ENCODE data around the gene DOCK3. TPM values are rescaled to one million over a fixed set of nuclear protein-coding genes. Genes with fewer than 3 reads are reported as not detected.
A peak's percentile ranks its signal among the peaks of the same experiment; 100 is the strongest.
"Not testable (repeated sequence)": the region's sequence is repeated elsewhere in the genome, so short reads cannot be mapped to it uniquely, and the experiment has no call there.

Gene DOCK3
- total and polyA plus RNA-seq, 4 donors: 11.0 to 35.7 (median 33.0) TPM

GRCh38 chr3:51355891-51356578 lies 681.3 kb downstream of the DOCK3 start:
- no peaks in the 10 kb centered on the region for H3K9me3 ChIP-seq (ENCODE audit: control insufficient read depth, insufficient read depth, low read length)
- H3K27me3 ChIP-seq (ENCODE audit: control insufficient read depth, insufficient read depth, low read length): no peaks in the 10 kb centered on the region
- H3K4me3 ChIP-seq (ENCODE audit: low read depth, low read length): no peak overlapping the region
- peaks cover 54% of the 10 kb centered on the region for H3K36me3 ChIP-seq (ENCODE audit: control insufficient read depth, insufficient read depth, low read length)
- H3K4me1 ChIP-seq (ENCODE audit: control insufficient read depth, insufficient read depth, low read length): peaks cover 7% of the 10 kb centered on the region
- no peak overlapping the region for H3K27ac ChIP-seq (ENCODE audit: low read depth, low read length)
- DNase-seq (ENCODE audit: low read depth in 4 of 6, low spot score in 6 of 6): no peak
- 78% methylated on average over 7 of the region's 8 CpGs for WGBS (ENCODE audit: insufficient coverage)

GRCh38 chr3:51357856-51358255 lies 683.1 kb downstream of the DOCK3 start:
- Histone ChIP-seq H3K9me3 (ENCODE audit: control insufficient read depth, insufficient read depth, low read length) (no peaks in the 10 kb centered on the region), H3K4me1 (ENCODE audit: control insufficient read depth, insufficient read depth, low read length) (peaks cover 7% of the 10 kb centered on the region), H3K27ac (ENCODE audit: low read depth, low read length) (no peak overlapping the region), H3K27me3 (ENCODE audit: control insufficient read depth, insufficient read depth, low read length) (no peaks in the 10 kb centered on the region), H3K4me3 (ENCODE audit: low read depth, low read length) (no peak overlapping the region), H3K36me3 (ENCODE audit: control insufficient read depth, insufficient read depth, low read length) (peaks cover 67% of the 10 kb centered on the region)
- WGBS (ENCODE audit: insufficient coverage): 78% methylated on average over 2 of the region's 4 CpGs
- no peak for DNase-seq (ENCODE audit: low read depth in 4 of 6, low spot score in 6 of 6)

GRCh38 chr3:51358981-51359380 lies 684.3 kb downstream of the DOCK3 start:
- Histone ChIP-seq H3K9me3 (ENCODE audit: control insufficient read depth, insufficient read depth, low read length) (no peaks in the 10 kb centered on the region), H3K4me3 (ENCODE audit: low read depth, low read length) (no peak overlapping the region), H3K27ac (ENCODE audit: low read depth, low read length) (no peak overlapping the region), H3K27me3 (ENCODE audit: control insufficient read depth, insufficient read depth, low read length) (no peaks in the 10 kb centered on the region), H3K4me1 (ENCODE audit: control insufficient read depth, insufficient read depth, low read length) (peaks cover 7% of the 10 kb centered on the region), H3K36me3 (ENCODE audit: control insufficient read depth, insufficient read depth, low read length) (peaks cover 69% of the 10 kb centered on the region)
- DNase-seq (ENCODE audit: low read depth in 4 of 6, low spot score in 6 of 6): no peak
- WGBS (ENCODE audit: insufficient coverage): 96% methylated on average over 2 of the region's 3 CpGs

- no peaks in the 10 kb centered on the region for H3K4me1 ChIP-seq (ENCODE audit: control insufficient read depth, insufficient read depth, low read length)
Measured at GRCh38 chr3:51360806-51361205, 686.1 kb downstream of the DOCK3 start.

GRCh38 chr3:51361746-51362145 lies 687.0 kb downstream of the DOCK3 start:
- H3K27ac ChIP-seq (ENCODE audit: low read depth, low read length): no peak overlapping the region
- no peak for DNase-seq (ENCODE audit: low read depth in 4 of 6, low spot score in 6 of 6)
- no peaks in the 10 kb centered on the region for H3K4me1 ChIP-seq (ENCODE audit: control insufficient read depth, insufficient read depth, low read length)
- peaks cover 55% of the 10 kb centered on the region for H3K36me3 ChIP-seq (ENCODE audit: control insufficient read depth, insufficient read depth, low read length)
- no peak overlapping the region for H3K4me3 ChIP-seq (ENCODE audit: low read depth, low read length)
- 97% methylated on average over 3 of the region's 6 CpGs for WGBS (ENCODE audit: insufficient coverage)
- H3K9me3 ChIP-seq (ENCODE audit: control insufficient read depth, insufficient read depth, low read length): no peaks in the 10 kb centered on the region
- H3K27me3 ChIP-seq (ENCODE audit: control insufficient read depth, insufficient read depth, low read length): no peaks in the 10 kb centered on the region

More at GRCh38 chr3:51360806-51361205, 686.1 kb downstream of the DOCK3 start:
- 88% methylated on average over 3 of the region's 3 CpGs for WGBS (ENCODE audit: insufficient coverage)
- DNase-seq (ENCODE audit: low read depth in 4 of 6, low spot score in 6 of 6): no peak
- H3K36me3 ChIP-seq (ENCODE audit: control insufficient read depth, insufficient read depth, low read length): peaks cover 56% of the 10 kb centered on the region
- H3K9me3 ChIP-seq (ENCODE audit: control insufficient read depth, insufficient read depth, low read length): no peaks in the 10 kb centered on the region
- H3K27me3 ChIP-seq (ENCODE audit: control insufficient read depth, insufficient read depth, low read length): no peaks in the 10 kb centered on the region
- no peak overlapping the region for H3K27ac ChIP-seq (ENCODE audit: low read depth, low read length)
- H3K4me3 ChIP-seq (ENCODE audit: low read depth, low read length): no peak overlapping the region

GRCh38 chr3:51362476-51362875 lies 687.7 kb downstream of the DOCK3 start:
- H3K4me3 ChIP-seq (ENCODE audit: low read depth, low read length): no peak overlapping the region

GRCh38 chr3:51368276-51368675 lies 693.5 kb downstream of the DOCK3 start:
- H3K9me3 ChIP-seq (ENCODE audit: control insufficient read depth, insufficient read depth, low read length); DNase-seq (ENCODE audit: low read depth in 4 of 6, low spot score in 6 of 6); H3K27me3 ChIP-seq (ENCODE audit: control insufficient read depth, insufficient read depth, low read length); H3K4me1 ChIP-seq (ENCODE audit: control insufficient read depth, insufficient read depth, low read length); H3K27ac ChIP-seq (ENCODE audit: low read depth, low read length); H3K36me3 ChIP-seq (ENCODE audit: control insufficient read depth, insufficient read depth, low read length); H3K4me3 ChIP-seq (ENCODE audit: low read depth, low read length): not testable (repeated sequence)
- WGBS (ENCODE audit: insufficient coverage): 96% methylated on average over 7 of the region's 8 CpGs

More at GRCh38 chr3:51362476-51362875, 687.7 kb downstream of the DOCK3 start:
- DNase-seq (ENCODE audit: low read depth in 4 of 6, low spot score in 6 of 6): no peak
- Histone ChIP-seq H3K36me3 (ENCODE audit: control insufficient read depth, insufficient read depth, low read length) (peaks cover 48% of the 10 kb centered on the region), H3K9me3 (ENCODE audit: control insufficient read depth, insufficient read depth, low read length) (no peaks in the 10 kb centered on the region), H3K4me1 (ENCODE audit: control insufficient read depth, insufficient read depth, low read length) (no peaks in the 10 kb centered on the region), H3K27me3 (ENCODE audit: control insufficient read depth, insufficient read depth, low read length) (no peaks in the 10 kb centered on the region), H3K27ac (ENCODE audit: low read depth, low read length) (no peak overlapping the region)
- 86% methylated on average over 3 of the region's 9 CpGs for WGBS (ENCODE audit: insufficient coverage)

GRCh38 chr3:51371943-51372557 lies 697.3 kb downstream of the DOCK3 start:
- peak in 5 of 6 donors; percentile 60 to 93 (median 69) for DNase-seq (ENCODE audit: low read depth in 4 of 6, low spot score in 6 of 6)
- Histone ChIP-seq H3K36me3 (ENCODE audit: control insufficient read depth, insufficient read depth, low read length) (peaks cover 42% of the 10 kb centered on the region), H3K27me3 (ENCODE audit: control insufficient read depth, insufficient read depth, low read length) (no peaks in the 10 kb centered on the region), H3K4me1 (ENCODE audit: control insufficient read depth, insufficient read depth, low read length) (no peaks in the 10 kb centered on the region), H3K9me3 (ENCODE audit: control insufficient read depth, insufficient read depth, low read length) (no peaks in the 10 kb centered on the region), H3K4me3 (ENCODE audit: low read depth, low read length) (no peak overlapping the region), H3K27ac (ENCODE audit: low read depth, low read length) (no peak overlapping the region)
- no CpG with 5 or more reads among the region's 4 CpGs for WGBS (ENCODE audit: insufficient coverage)

GRCh38 chr3:51373658-51374421 lies 699.1 kb downstream of the DOCK3 start:
- Histone ChIP-seq H3K36me3 (ENCODE audit: control insufficient read depth, insufficient read depth, low read length) (peaks cover 51% of the 10 kb centered on the region), H3K4me1 (ENCODE audit: control insufficient read depth, insufficient read depth, low read length) (no peaks in the 10 kb centered on the region), H3K9me3 (ENCODE audit: control insufficient read depth, insufficient read depth, low read length) (no peaks in the 10 kb centered on the region), H3K27me3 (ENCODE audit: control insufficient read depth, insufficient read depth, low read length) (no peaks in the 10 kb centered on the region), H3K4me3 (ENCODE audit: low read depth, low read length) (no peak overlapping the region), H3K27ac (ENCODE audit: low read depth, low read length) (no peak overlapping the region)
- DNase-seq (ENCODE audit: low read depth in 4 of 6, low spot score in 6 of 6): no peak
- 95% methylated on average over 5 of the region's 5 CpGs for WGBS (ENCODE audit: insufficient coverage)
